Stimulated activated CD4-positive, alpha-beta T cell treated with anti-CD3 and anti-CD28 coated beads, Interleukin-15, amount 100 ng/mL, for 24 hours (primary cell): Measurements from ENCODE around the gene RFPL4A.

Source experiments
- DNase-seq: peaks from one replicate; pipeline ENCODE4 v3.0.0-alpha.2; 2020

The RFPL4A gene

GRCh38 chr19:55809381-55810058, 50.6 kb downstream of the RFPL4A start:
- peak; percentile 63 for DNase-seq

GRCh38 chr19:55811340-55811739, 52.4 kb downstream of the RFPL4A start:
- DNase-seq: no peak

GRCh38 chr19:55812449-55812848, 53.6 kb downstream of the RFPL4A start:
- no peak for DNase-seq
